NCI-H82 treated with DMSO at 0.1 percent for 48 hours (cell line): ENCODE measurements around the gene CXorf58.
A peak's percentile ranks its signal among the peaks of the same experiment; 100 is the strongest.
"Not testable (repeated sequence)": the region's sequence is repeated elsewhere in the genome, so short reads cannot be mapped to it uniquely, and the experiment has no call there.

Experiments used
- DNase-seq: peaks from one replicate; lab custom pipeline; 2025; ENCODE audit not compliant: unreplicated experiment; lab: John Stamatoyannopoulos, UW

The CXorf58 gene, protein sequence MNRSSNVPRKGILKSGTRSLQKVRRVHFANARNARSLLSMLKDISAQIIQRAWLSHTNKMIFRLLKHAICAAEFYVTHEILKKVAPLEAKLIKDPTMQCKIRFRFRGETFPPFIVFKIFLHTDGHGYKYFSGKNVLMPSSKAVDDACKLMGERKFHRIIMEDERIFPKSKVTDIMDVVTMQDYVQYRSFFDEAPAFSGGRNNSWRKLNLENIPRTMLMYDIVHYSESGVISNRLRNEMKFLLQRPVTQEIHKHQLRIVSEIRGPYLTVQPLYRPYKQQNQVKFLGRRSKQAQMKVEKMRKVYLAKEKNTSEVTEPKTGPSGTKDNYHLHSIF

DNA sequence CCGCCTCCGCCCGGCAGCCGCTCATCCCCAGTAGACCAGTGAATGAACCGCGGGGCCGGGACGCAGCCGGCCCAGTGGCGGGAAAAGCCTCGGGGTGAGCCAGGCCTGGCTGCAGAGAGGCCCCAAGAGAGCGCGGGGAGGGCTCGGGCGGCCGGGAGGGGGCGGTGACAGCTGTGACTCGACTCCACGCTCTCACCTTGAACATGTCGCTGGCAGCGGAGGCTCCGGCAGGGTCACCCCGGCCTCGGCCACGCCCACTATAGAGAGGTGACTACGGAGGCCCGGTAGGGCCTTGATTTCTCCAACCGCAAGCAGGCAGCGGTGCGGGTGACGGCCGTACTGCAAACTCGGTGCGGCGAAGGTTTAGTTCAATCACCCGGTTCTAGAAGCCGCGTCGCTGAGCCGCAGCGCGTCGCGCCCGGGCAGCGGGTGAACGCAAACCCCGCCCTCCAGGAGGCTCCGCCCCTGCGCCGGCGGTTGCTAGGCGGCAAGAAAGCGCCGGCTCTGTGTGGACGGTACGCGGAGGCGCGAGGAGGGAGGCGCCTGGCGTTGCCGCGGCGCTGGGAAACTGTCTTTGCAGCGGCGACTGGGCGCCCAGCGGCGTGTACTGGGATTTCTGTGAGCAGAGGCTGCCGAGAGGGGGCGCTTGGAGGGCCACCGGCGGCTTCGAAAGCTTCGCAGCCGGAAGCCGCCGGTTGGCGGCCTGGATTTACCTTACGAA lies at the start of gene CXorf58, which contains the start of gene APOO:
Gene CXorf58 (plus strand): TSS at position 509 of the 721 bp plus-strand sequence. CDS start 2,297 bp downstream, outside the sequence.
Gene APOO (minus strand): TSS at position 441 of the 721 bp plus-strand sequence. CDS start 236 bp downstream, at position 205.
- peak; percentile 87 for DNase-seq

DNA sequence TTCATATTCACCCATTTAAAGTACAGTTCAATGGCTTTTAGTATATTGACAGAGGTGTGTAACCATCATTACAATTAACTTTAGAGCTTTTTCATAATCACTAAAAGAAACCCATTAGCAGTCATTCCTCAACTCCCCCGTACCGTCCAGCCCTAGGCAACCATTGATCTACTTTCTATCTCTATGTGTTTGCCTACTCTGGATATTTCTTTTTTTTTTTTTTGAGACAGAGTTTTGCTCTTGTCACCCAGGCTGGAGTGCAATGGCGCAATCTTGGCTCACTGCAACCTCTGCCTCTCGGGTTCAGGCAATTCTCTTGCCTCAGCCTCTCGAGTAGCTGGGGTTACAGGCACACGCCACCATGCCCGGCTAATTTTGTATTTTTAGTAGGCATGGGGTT lies 48.6 kb upstream of the CXorf58 start:
- DNase-seq: not testable (repeated sequence)

DNA sequence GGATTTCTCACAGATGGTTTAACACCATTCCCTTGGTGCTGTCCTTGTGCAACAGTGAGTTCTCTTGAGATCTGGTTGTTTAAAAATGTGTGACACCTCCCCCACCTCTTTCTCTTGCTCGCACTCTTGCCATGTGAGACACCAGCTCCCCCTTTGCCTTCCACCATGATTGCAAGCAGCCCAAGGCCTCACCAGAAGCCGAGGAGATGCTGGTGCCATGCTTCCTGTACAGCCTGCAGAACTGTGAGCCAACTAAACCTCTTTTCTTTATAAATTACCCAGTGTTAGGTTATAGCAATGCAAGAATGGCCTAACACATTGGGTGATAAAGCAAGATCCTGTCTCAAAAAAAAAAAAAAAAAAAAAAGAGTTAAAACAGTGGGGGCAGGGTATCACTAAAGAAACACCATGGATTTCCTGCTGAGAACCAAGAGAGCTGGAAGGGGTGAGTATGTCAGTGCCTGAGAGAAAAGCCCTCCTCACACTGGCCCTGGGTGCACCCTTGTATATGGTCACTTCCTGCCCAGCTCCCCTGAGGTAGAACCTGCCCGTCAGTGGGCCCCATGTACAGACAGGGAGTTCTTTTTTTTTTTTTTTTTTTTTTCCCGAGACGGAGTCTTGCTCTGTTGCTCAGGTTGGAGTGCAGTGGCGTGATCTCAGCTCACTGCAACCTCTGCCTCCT lies 46.5 kb upstream of the CXorf58 start:
- no peak for DNase-seq

DNA sequence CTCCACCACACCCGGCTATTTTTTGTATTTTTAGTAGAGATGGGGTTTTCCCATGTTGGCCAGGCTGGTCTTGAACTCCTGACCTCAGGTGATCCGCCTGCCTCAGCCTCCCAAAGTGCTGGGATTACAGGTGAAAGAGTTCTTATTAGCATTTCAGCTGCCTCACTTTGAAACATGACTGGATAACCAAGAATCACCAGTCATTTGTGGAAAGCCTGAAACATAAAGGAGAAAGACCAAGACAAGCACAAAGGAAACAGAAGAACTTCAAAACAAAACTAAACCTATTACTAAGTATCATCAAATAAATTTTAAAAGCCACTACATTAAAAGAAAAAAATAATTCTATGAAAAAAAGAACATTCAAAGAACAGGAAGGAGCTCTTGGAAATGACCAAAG lies 45.9 kb upstream of the CXorf58 start:
- not testable (repeated sequence) for DNase-seq

DNA sequence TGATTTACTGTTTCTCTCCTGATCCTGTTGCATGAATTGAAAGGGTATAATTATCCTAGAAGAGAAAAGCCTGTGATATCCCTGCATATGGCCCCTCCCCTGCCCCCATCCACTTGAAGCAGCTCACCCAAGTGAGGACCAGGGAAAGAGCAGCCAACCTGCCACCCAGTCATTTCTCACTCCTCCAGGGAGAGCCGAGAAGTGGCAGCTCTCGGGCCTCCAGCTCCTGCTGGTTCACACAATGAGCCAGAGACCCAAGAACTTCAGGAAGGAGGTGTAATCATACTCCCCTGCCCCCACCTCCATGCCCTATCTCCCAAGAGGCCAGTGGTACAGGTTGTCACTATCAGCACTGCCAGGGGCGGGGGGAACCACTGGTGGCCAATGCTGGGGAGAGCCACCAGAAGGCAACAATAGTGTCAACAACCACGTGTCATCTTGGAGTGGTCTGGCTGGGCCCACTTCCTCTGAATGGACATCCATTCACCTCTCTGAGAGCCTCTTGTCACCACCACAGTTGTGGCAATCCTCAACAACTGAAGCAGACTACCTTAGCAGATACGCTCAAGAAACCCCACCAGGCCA lies 43.0 kb upstream of the CXorf58 start:
- no peak for DNase-seq

DNA sequence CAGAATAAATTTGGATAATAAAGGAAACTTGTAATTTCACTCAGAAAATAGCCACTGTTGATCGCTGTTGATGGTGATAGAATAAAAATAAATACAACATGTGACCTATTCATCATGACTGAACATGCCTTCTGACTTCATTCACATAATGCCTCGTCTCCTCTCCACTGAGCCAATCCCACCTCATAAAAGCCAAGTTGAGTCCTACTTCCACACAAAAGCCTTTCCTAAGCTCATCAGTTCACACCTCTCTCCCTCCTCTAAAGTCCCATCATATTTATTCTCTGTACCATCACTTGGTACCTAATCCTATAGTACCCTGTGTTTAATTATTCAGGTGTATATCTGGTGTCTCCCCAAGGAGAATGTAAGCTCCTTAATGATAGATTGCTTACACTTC lies 37.8 kb upstream of the CXorf58 start:
- no peak for DNase-seq

DNA sequence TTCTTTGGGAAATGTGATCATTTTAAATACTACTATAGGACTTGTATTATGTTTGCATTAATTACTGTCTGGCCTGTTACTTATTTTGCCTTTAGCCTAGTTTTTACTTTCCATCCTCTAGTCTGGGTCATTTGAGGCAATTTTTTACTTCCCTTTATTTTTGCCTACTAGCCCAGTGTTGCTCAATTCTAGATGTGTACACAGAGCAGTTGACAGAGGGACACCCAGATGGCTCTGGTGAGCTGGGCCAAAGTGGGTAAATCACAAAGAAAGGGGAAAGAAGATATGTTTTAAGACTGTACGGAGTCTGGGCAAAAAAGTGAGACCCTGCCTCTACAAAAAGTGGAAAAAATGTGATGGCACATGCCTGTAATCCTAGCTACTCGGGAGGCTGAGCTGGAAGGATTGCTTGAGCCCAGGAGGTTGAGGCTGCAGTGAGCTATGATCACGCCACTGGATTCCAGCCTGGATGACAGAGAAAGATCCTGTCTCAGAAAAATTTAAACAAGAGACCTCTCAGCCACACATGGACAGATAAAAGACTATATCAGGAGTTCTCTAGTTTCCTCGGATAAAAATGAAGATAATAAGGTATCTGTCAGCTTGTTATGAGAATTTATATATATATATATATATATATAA lies 35.8 kb upstream of the CXorf58 start:
- DNase-seq: no peak

DNA sequence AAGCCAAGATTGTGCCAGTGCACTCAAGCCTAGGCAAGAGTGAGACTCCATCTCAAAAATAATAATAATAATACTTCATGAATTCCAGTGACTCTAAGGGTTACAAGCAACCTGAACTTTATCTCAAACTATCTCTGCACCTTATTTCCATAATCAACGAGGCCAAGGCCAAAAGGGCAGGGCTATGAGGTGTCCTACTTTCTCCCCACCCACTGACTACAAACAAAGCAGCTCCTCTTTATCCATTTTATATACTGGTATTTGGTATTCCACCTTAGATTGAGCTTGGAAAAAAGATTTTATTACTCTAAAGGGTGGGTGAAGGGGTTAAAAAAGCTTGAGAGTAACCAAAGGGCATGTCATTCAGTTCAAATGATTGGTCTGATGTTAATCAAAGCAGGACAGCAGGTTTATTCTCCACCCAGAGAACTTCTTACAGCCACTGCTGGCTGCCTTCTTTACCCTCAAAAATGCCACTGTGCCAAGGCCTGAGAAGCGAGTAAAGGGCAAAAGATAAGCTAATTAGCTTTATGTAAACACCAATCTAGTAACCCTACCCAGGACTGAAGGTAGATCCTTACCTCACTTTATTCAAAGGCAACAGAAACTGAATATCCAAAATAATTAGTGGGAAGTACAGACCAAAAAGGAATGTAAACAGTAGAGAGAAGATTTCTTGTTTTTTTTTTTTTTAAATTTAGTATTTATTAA lies 28.3 kb upstream of the CXorf58 start:
- no peak for DNase-seq

DNA sequence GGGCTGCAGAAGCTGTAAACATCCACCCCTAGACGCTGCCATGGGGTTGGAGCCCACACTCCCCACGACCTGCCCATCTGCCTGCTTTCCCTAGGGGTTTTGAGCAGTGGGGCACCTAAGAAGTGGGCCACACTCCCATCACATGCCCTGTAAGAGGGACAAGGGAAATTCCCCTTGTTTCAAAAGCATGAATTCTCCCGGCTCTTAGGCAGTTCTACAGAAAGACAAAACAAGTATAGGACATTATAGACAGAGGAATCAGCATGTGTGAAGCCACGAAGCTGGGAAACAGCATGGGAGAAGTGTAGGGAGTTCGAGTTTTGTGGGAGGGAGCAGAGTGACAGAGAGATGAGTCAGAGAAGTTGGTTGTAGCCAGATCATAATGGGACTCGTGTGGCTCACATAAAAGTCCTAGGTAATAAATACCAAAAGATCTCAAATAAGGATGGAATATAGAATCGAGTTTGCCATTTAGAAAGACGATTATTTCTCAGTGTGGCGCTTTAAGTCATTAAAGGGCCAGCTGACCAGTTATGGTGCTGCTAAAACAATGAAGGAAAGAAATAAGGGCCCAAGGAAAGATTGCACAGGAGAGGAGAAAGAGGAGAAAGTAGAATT lies 24.0 kb upstream of the CXorf58 start:
- no peak for DNase-seq

DNA sequence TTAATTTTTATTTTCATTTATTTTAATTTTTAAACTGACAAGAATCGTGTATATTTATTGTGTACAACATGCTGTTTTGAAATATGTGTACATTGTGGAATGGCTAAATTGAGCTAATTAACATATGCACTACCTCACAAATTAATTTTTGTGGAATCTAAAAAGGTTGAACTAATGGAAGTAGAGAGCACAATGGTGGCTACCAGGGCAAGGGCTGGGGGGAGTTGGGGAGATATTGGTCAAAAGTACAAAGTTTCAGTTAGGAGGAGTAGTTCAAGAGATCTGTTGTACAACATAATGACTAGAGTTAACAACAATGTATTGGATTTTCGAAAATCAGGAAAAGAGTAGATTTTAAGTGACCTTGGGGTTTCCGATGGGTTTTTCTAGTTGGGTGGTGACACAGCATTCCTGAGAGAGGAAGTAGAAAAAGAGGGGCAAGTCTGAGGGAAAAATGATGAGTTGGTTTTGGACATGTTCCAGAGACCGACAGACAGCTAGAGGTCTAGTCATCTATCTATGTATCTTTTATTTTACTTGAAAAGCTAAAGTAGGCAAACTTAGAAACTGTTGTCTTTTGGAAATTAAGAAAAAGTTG lies 23.3 kb upstream of the CXorf58 start:
- no peak for DNase-seq

DNA sequence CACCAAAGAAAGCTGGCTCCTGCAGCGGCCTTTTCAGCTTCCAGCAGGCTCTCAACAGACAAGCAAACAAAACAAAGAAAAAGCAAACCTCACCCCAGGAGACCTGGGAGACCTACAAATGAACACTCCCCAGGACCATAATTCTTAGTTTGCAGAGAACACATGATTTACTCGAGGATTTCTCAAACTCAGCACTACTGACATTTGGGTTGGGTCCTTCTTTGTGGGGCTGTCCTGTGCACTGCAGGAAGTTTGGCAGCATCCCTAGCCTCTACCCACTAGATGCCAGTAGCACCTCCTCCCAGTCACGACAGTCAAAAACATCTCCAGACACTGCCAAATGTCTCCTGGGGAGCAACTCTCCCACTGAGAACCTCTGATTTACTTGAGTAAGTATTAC lies 22.0 kb upstream of the CXorf58 start:
- no peak for DNase-seq

DNA sequence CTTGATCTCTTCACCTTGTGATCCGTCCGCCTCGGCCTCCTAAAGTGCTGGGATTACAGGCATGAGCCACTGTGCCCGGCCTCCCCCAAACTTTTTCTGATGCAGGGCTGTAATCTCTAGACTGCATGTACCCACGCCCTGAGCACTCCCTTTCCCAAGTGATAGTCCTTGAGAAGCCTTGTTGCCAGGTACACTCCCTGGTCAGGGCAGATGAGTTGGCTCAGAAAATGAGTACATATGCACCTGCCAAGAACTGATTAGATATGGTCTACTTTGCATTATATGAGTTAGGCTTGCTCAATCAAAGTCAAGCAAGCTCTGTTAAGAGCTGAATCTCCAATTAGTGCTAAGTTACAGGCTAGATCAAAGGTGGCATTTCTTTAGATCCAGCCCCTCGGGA lies 20.4 kb upstream of the CXorf58 start:
- no peak for DNase-seq

DNA sequence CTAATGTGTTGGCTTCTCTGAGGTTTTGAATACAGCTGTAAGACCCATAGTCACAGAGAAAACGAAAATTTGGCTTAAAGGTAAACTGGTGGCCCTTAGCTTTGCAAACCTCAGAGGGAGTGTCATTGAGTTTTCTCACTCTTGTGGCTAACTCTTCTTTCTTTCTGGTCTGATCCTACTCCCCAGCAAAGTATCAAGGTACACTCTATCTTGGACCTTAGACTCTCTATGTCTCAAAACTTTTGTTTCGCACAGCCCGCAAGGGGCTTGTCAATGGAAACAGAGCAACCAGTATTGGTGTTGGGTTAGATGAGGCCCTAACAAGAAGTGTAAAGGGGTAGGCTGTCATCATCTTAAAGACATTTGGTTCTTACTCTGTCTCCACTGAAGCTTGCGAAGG lies 19.9 kb upstream of the CXorf58 start:
- DNase-seq: no peak

DNA sequence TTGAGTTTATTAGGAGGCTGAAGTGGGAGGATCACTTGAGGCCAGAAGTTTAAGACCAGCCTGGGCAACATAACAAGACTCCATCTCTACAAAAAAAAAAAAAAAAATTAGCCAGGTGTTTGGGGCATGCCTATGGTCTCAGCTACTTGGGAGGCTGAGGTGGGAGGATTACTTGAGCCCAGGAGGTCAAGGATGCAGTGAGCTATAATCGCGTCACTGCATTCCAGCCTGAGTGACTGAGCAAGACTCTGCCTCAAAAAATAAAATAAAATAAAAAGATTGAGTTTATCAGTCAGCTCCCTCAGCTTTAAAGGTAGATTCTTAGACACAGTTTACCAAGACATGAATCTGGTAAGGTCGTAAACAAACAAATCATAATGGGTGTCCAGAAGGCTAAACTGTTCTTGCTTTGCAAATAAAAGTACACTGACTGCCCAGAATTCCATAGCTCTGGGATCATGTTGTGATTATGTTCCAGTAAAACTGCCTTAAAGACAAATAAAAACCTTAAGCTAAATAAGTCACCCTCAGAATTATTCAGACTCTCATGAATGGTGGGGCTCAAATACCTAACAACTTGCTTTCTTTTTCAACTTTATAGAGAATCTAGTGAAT lies 18.8 kb upstream of the CXorf58 start:
- DNase-seq: no peak

DNA sequence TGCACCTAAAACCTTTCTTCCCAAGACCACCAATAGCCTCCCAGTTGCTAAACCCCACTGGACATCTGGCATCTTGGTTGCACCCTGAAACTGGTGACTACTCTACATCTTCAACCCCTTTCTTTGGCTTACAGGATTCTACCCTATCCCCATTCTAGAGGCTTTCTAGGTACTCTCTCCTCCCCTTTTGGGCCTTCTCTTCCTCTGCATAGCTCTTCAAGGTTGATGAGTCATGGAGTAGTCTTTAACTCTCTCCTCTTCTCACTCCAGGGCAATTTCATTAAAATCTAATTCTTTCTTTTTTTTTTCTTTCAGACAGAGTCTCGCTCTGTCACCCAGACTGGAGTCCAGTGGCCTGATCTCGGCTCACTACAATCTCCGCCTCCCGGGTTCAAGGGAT lies 16.9 kb upstream of the CXorf58 start:
- no peak for DNase-seq

DNA sequence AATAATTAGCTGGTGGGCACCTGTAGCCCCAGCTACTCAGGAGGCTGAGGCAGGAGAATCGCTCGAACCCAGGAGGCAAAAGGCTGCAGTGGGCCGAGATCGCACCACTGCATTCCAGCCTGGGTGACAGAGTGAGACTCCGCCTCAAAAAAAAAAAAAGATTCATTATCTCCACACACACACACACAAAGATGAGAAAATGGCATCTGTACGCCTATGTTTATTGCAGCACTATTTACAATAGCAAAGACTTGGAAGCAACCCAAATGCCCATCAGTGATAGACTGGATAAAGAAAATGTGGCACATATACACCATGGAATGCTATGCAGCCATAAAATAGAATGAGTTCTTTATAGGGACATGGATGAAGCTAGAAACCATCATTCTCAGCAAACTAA lies 12.8 kb upstream of the CXorf58 start:
- DNase-seq: not testable (repeated sequence)

DNA sequence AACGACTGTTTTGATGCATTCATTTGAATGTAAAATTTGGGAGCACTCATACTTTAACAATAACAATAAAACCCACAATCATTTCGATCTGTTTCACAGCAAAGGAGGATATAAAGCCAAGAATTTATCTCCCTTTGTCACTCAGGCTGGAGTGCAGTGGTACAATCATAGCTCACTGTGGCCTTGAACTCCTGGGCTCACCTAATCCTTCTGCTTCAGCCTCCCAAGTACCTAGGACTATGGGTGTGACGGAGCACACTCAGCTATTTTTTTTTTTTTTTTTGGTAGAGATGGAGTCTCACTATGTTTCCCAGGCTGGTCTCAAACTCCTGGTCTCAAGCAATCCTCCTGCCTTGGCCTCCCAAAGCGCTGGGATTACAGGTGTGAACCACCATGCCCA lies 11.3 kb upstream of the CXorf58 start:
- DNase-seq: not testable (repeated sequence)

DNA sequence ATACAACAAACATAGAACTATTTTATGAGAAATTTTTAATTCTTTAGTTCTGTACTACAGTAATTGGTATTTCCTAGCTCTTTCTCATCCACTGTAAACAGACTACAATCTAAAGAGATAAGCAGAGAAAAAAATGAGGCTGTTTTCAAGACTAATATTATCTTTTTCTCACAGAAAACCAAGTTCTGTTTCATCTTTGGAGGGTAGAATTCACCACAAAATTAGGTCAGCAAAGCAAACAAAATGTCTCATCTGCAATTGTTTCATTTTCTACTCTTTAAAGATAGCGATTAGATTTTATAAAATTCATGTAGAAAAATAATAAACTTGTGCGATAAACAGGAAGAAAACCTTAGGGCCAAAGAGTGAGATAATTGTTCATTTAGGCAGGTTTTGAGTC lies 10.8 kb upstream of the CXorf58 start:
- DNase-seq: no peak

DNA sequence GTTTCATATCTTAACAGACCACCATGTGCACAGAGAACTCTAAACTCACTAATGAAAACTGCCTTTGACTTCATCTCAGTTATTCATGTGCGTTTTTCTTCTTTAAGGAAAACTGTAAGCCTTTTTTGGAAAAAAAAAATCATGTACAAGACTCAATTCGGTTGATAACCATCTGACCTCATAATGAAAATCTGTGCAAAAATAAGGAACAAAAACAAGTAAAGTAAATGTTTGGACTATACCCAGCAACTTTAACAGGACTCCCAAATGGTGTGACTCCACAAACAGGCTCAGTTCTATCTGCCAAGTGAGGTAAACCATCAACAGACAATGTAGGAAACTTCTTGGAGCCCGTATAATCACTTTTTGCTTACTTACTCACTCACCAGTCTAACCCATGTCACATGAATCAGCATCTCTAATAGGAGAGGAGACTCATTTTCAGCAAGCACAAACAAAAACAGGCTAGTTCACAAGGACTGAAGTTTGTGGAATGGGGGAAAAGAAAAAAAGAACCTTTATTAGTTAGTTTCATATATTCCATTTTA lies 9.3 kb upstream of the CXorf58 start:
- no peak for DNase-seq
